Measurements from ENCODE around the gene FAM131A. TPM values are rescaled to one million over a fixed set of nuclear protein-coding genes. Genes with fewer than 3 reads are reported as not detected.

FAM131A gene
- total and polyA plus RNA-seq, 10 of the 15 experiments (the other 5 are each of a cell fraction or from before 2014, with no cell fraction given) = 0.31 to 4.5 (median 1.5) TPM

GRCh38 chr3:184354121-184354728 lies 16.8 kb downstream of the FAM131A start:
- no peak overlapping the region for H3K4me2 ChIP-seq (ENCODE audit: control insufficient read depth, insufficient read depth)
- intact Hi-C loops (cut with micrococcal nuclease; ENCODE audit: unreplicated experiment) = no loop called here
- in situ Hi-C loops (cut with MboI) = no loop called here
- TF ChIP-seq TCF3 (IDR thresholded peaks at IDR 0.05; ENCODE audit: borderline replicate concordance, insufficient read depth, low read depth, low read length) (no peak), MTA2 (IDR thresholded peaks at IDR 0.05; ENCODE audit: low read depth) (no peak), IKZF1 (conservative IDR thresholded peaks at IDR 0.05) (no peak), CBX5 (IDR thresholded peaks at IDR 0.05; ENCODE audit: low read depth) (no peak), BCL11A (IDR thresholded peaks at IDR 0.05; ENCODE audit: low read depth, low read length) (no peak), NFXL1 (IDR thresholded peaks at IDR 0.05; ENCODE audit: borderline replicate concordance) (no peak), NFYB (IDR thresholded peaks at IDR 0.05; ENCODE audit: insufficient read depth, low read depth, low read length) (no peak), CREB1 (IDR thresholded peaks at IDR 0.05; ENCODE audit: low read depth) (no peak), RAD21 (IDR thresholded peaks at IDR 0.05; ENCODE audit: insufficient read depth, low read depth, low read length) (peak; percentile 61), POU2F2 (IDR thresholded peaks at IDR 0.05; ENCODE audit: borderline replicate concordance, low read depth, low read length) (no peak), CEBPZ (IDR thresholded peaks at IDR 0.05; ENCODE audit: low read depth, low read length) (no peak), SIN3A (IDR thresholded peaks at IDR 0.05; ENCODE audit: low read depth, low read length) (no peak), BRCA1 (IDR thresholded peaks at IDR 0.05; ENCODE audit: low read depth, low read length) (no peak), ZSCAN29 (IDR thresholded peaks at IDR 0.05) (no peak), MLLT1 (IDR thresholded peaks at IDR 0.05) (no peak), EP300 (IDR thresholded peaks at IDR 0.05; ENCODE audit: borderline replicate concordance in 1 of 2, control insufficient read depth in 1 of 2, low read depth in 2 of 2, low read length in 2 of 2) (no peak), NBN (IDR thresholded peaks at IDR 0.05) (no peak), CBX3 (IDR thresholded peaks at IDR 0.05; ENCODE audit: borderline replicate concordance, low read depth) (no peak), CHD2 (IDR thresholded peaks at IDR 0.05; ENCODE audit: borderline replicate concordance, low read depth, low read length) (no peak), EZH2 (IDR thresholded peaks at IDR 0.05; ENCODE audit: borderline replicate concordance, control insufficient read depth, low read depth, low read length) (no peak), JUND (IDR thresholded peaks at IDR 0.05; ENCODE audit: low read depth, low read length) (no peak)

More at GRCh38 chr3:184354121-184354728, 16.8 kb downstream of the FAM131A start:
- FAIRE-seq (peak; percentile 23), DNase-seq (ENCODE audit: low read depth, low spot score) (no peak), ATAC-seq (peak; percentile 94)
- Histone ChIP-seq H3K79me2 (ENCODE audit: control insufficient read depth, insufficient read depth, low read length) (no peaks in the 10 kb centered on the region), H4K20me1 (ENCODE audit: control insufficient read depth, insufficient read depth) (no peaks in the 10 kb centered on the region), H3K4me1 (ENCODE audit: control insufficient read depth, insufficient read depth, low read length) (no peaks in the 10 kb centered on the region), H3K27ac (ENCODE audit: control insufficient read depth, insufficient read depth) (no peak overlapping the region), H3K4me3 (no peak overlapping the region), H3K36me3 (ENCODE audit: control insufficient read depth in 2 of 2, insufficient read depth in 2 of 2, low read length in 1 of 2) (no peaks in the 10 kb centered on the region), H3K9ac (ENCODE audit: control insufficient read depth, insufficient read depth, low read length) (no peak overlapping the region), H3K9me3 (replicated peaks; ENCODE audit: control insufficient read depth, insufficient read depth, low read length) (no peaks in the 10 kb centered on the region), H3K27me3 (replicated peaks in 1 of 2; ENCODE audit: control insufficient read depth in 2 of 2, insufficient read depth in 2 of 2, low read length in 1 of 2) (no peaks in the 10 kb centered on the region; a peak in 1 of 4 replicates), H2AFZ (ENCODE audit: control insufficient read depth, low read depth, low read length) (no peak overlapping the region; the same call in 1 of the 2 replicates)
- no TSS peak for BruUV-seq (replicated peaks)
- ChIA-PET CTCF (interaction anchor here (0.7 to 3.7 kb wide), 18 partner anchors 9 to 459 kb away, joined by 3 to 26 read pairs (median 4); partner anchors contain the start of gene FAM131A), SMC1A (ENCODE audit: uncharacterized antibody, unreplicated experiment) (interaction anchor here (0.6 to 1.2 kb wide), 3 partner anchors 18 to 158 kb away, joined by 3 read pairs; no protein-coding TSS in a partner anchor), RAD21 (ENCODE audit: unreplicated experiment) (interaction anchor here (1.2 to 2.6 kb wide), 2 partner anchors 17 to 160 kb away, joined by 9 to 11 read pairs; no protein-coding TSS in a partner anchor), POLR2A (interaction anchor here (1.2 kb wide), 1 partner anchor 13 kb away, joined by 3 read pairs; no protein-coding TSS in a partner anchor)
- WGBS (ENCODE audit: insufficient coverage, insufficient replicate concordance, low lambda C conversion rate, missing lambda C conversion rate) = 24% methylated on average over 18 of the region's 18 CpGs
